WTC11 (cell line): ENCODE data around the gene RNF43.

ENCODE experiments used
- CBFB ChIP-seq: sonication (generic); formaldehyde crosslinking; IDR thresholded peaks from 2 replicates; pipeline ENCODE4 v1.8.1; 2022; ENCODE audit warnings: mild to moderate bottlenecking, low read depth, missing genetic modification reagents
- FOXJ3 ChIP-seq: sonication (generic); formaldehyde crosslinking; IDR thresholded peaks from 2 replicates; pipeline ENCODE4 v1.9.0; 2021; ENCODE audit warnings: missing genetic modification reagents, mild to moderate bottlenecking, borderline replicate concordance
- NFE2L1 ChIP-seq: sonication (generic); formaldehyde crosslinking; IDR thresholded peaks from 2 replicates; pipeline ENCODE4 v1.8.1; 2023; ENCODE audit warnings: missing genetic modification reagents
- ZNF121 ChIP-seq: sonication (generic); formaldehyde crosslinking; IDR thresholded peaks from 2 replicates; pipeline ENCODE4 v1.8.0; 2023; ENCODE audit warnings: missing genetic modification reagents
- TF ChIP-seq, protein P1 (sequence below): fragments of 200-600 bp; IDR thresholded peaks from 2 replicates; pipeline ENCODE4 v1.8.0; 2022; ENCODE audit warnings: antibody characterized with exemption
- TF ChIP-seq, protein P2 (sequence below): sonication (generic); formaldehyde crosslinking; IDR thresholded peaks from 2 replicates; pipeline ENCODE4 v1.8.1; 2022; ENCODE audit warnings: mild to moderate bottlenecking, moderate library complexity, missing genetic modification reagents

DNA sequence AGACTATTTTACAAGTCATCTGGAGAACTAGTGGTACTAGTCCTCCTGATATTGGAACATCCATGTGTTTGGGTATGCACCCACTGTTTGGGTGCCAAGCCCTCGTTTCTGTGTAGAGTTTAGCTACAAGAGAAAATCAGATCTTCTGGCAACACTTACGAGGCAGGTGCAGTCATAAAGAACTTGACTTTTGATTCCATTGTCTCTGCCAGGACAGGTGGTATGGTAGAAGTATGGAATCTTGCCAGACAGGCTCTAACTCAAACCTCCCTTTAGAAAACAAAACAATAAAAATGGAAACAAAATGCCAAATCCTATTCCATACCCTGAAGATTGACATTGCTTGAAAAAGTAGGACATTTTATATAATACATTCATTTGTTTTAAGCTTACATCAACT, 16.0 kb downstream of the RNF43 start:
- TF ChIP-seq, protein P1, sequence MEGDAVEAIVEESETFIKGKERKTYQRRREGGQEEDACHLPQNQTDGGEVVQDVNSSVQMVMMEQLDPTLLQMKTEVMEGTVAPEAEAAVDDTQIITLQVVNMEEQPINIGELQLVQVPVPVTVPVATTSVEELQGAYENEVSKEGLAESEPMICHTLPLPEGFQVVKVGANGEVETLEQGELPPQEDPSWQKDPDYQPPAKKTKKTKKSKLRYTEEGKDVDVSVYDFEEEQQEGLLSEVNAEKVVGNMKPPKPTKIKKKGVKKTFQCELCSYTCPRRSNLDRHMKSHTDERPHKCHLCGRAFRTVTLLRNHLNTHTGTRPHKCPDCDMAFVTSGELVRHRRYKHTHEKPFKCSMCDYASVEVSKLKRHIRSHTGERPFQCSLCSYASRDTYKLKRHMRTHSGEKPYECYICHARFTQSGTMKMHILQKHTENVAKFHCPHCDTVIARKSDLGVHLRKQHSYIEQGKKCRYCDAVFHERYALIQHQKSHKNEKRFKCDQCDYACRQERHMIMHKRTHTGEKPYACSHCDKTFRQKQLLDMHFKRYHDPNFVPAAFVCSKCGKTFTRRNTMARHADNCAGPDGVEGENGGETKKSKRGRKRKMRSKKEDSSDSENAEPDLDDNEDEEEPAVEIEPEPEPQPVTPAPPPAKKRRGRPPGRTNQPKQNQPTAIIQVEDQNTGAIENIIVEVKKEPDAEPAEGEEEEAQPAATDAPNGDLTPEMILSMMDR: no peak
- TF ChIP-seq ZNF121 (CRISPR knock-in tag): no peak
- TF ChIP-seq, protein P2, sequence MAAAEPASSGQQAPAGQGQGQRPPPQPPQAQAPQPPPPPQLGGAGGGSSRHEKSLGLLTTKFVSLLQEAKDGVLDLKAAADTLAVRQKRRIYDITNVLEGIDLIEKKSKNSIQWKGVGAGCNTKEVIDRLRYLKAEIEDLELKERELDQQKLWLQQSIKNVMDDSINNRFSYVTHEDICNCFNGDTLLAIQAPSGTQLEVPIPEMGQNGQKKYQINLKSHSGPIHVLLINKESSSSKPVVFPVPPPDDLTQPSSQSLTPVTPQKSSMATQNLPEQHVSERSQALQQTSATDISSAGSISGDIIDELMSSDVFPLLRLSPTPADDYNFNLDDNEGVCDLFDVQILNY (CRISPR knock-in tag): no peak
- no peak for TF ChIP-seq NFE2L1
- TF ChIP-seq FOXJ3 (CRISPR knock-in tag): no peak
- no peak for TF ChIP-seq CBFB (CRISPR knock-in tag)
